Measurements from ENCODE around the gene TTC33.

Gene TTC33

DNA sequence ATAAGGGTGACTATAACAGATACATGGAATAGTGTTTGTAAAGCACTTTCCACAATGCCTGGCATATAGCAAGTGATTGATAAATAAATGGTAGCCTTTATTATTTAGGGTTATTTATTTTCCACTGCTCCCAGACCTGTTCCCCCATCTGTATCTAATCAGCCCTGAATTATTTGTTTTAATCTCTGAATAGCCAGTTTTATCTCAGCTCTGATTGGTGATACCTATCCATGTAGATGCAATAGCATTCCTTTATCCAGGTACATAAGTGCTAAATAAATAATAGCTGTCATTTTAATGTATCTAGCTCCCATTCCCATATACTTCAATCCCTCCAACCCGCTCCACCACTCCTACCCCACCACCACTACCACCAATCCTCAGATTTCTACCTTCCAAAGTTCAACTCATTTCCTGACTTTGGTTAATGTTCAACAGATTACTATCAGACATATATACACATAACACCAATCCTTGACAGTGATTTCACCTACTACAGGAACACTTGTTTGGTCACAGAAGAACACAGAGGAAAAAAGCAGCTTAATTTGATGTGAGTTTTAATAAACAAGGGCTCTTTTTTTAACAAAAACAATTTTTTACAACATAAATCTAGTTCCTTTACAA, 28.4 kb upstream of the TTC33 start:
- TF ChIP-seq CTCF (IDR thresholded peaks at IDR 0.05; ENCODE audit: low read depth, low read length): no peak
- H3K4me3 ChIP-seq (ENCODE audit: low read depth, low read length): no peak overlapping the region

DNA sequence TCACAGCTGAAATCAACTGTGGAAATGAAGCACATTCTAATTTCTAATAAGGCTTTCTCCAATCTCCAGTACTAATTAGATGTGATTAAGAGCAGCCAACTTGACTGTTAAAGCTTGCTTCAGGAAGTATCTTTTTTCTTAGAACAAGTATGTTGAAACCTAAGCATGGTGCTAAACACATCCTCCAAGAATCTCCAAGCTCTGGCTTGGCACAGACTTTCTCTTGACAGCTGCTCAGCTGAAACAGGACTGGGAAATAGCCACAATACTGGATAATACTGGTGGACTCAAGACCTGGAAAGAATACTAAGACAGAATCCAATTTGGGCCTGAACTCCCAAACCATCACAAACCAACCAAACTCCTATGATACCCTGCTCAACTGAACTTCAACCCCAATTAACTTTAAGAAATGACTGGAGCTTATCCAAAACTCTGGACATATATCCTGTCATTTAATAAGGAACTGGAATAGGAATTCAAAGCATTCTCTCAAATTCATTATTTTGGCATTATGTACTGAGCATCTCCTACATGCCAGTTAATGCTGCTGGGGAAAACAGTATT, 26.2 kb upstream of the TTC33 start:
- no peak overlapping the region for H3K4me3 ChIP-seq (ENCODE audit: low read depth, low read length)
- TF ChIP-seq CTCF (IDR thresholded peaks at IDR 0.05; ENCODE audit: low read depth, low read length): no peak

DNA sequence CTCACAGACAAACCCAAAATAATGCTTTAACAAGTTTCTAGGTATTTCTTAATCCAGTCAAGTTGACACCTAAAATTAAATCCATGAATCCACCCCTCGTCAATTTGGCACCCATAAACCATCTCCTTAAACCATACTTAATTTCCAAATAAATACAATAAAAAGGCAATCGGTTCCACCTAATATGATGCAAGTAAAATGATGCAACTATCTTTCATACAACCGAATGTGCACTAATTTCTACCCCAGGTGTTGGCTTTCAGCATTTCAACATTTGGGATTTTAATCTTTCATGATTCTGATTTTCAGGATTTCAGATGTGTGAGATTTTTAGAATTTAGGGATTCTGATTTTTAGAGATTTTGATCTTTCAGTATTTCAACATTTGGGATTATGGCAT, 25.1 kb upstream of the TTC33 start:
- no peak overlapping the region for H3K4me3 ChIP-seq (ENCODE audit: low read depth, low read length)
- no peak for TF ChIP-seq CTCF (IDR thresholded peaks at IDR 0.05; ENCODE audit: low read depth, low read length)

- TF ChIP-seq CTCF (IDR thresholded peaks at IDR 0.05; ENCODE audit: low read depth, low read length): no peak
- H3K4me3 ChIP-seq (ENCODE audit: low read depth, low read length): no peak overlapping the region
Observed at GRCh38 chr5:40780199-40780598, 24.4 kb upstream of the TTC33 start.

DNA sequence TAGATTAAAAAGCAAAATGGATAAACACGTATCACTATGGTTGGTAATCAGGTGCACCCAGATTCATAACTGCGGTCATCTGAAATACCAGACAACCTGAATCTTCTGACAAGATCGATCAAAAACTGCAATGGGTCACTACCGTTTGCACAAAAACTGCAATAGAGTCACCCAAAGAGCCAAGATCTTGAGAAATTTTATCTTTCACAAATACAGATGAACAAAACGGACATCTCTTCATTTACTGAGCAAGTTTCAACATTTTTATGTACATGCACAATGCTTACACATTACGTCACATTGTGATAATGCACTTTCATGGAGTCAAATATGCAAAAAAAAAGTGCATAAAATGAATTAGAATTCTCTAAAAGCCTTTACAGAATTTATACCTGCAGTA, 23.8 kb upstream of the TTC33 start:
- TF ChIP-seq CTCF (IDR thresholded peaks at IDR 0.05; ENCODE audit: low read depth, low read length): no peak

DNA sequence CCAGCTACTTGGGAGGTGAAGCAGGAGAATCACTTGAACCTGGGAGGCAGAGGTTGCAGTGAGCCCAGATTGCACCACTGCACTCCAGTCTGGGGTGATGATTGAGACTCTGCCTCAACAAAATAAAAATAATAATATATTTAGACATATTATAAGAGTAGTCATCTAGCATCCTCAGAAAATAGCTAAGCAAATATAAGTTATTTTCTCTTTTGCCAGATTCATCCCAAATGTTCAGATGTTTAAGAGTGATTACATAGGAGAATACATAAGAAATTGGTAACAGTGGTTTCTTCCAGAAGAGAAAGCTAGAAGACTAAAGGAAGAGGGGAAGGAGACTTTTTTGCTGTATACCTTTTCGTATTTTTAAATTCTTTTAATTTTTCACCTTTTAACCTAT, 22.4 kb upstream of the TTC33 start:
- TF ChIP-seq CTCF (IDR thresholded peaks at IDR 0.05; ENCODE audit: low read depth, low read length): no peak
- H3K4me3 ChIP-seq (ENCODE audit: low read depth, low read length): no peak overlapping the region

More for the DNA sequence above, 23.8 kb upstream of the TTC33 start:
- H3K4me3 ChIP-seq (ENCODE audit: low read depth, low read length): no peak overlapping the region

DNA sequence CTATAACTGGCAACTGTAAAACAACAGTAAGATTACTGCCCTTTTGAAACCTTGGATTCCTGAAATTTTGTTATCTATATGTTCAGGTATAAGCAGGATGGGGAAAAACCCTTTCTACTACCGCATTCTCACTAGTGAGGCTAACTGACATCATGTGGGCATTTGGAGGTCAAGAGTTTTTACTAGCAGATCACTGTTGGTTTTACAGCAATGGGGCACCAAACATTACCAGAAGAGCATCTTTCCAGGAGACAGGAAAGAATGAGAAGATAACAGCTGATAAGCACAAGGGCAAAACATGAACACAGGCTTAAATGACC, 20.9 kb upstream of the TTC33 start:
- H3K4me3 ChIP-seq (ENCODE audit: low read depth, low read length): no peak overlapping the region
- no peak for TF ChIP-seq CTCF (IDR thresholded peaks at IDR 0.05; ENCODE audit: low read depth, low read length)
